Osteocyte (in vitro differentiated cells): ENCODE data around the gene CCDC80. TPM values are rescaled to one million over a fixed set of nuclear protein-coding genes. Genes with fewer than 3 reads are reported as not detected.
"Not testable (repeated sequence)": the region's sequence is repeated elsewhere in the genome, so short reads cannot be mapped to it uniquely, and the experiment has no call there.

Experiments used
- DNase-seq: peaks from one replicate; pipeline ENCODE4 v3.0.0; 2021; ENCODE audit warnings: mixed read lengths; ENCODE audit not compliant: unreplicated experiment; ENCODE audit errors: extremely low spot score
- H3K27ac Mint-ChIP-seq: one replicate; pipeline ENCODE4 v1.8.0; 2021; ENCODE audit warnings: mild to moderate bottlenecking, mixed read lengths; ENCODE audit not compliant: unreplicated experiment
- H3K27me3 Mint-ChIP-seq: one replicate; pipeline ENCODE4 v1.8.0; 2021; ENCODE audit warnings: mixed read lengths; ENCODE audit not compliant: unreplicated experiment
- H3K36me3 Mint-ChIP-seq: one replicate; pipeline ENCODE4 v1.8.0; 2021; ENCODE audit warnings: mixed read lengths; ENCODE audit not compliant: unreplicated experiment
- H3K4me1 Mint-ChIP-seq: one replicate; pipeline ENCODE4 v1.8.0; 2021; ENCODE audit warnings: mixed read lengths; ENCODE audit not compliant: unreplicated experiment
- H3K4me3 Mint-ChIP-seq: one replicate; pipeline ENCODE4 v1.8.0; 2021; ENCODE audit warnings: mild to moderate bottlenecking, moderate library complexity, mixed read lengths; ENCODE audit not compliant: unreplicated experiment
- H3K9me3 Mint-ChIP-seq: one replicate; pipeline ENCODE4 v1.8.0; 2021; ENCODE audit warnings: mixed read lengths; ENCODE audit not compliant: unreplicated experiment
- CTCF ChIP-seq: fragments of 200-600 bp; sonication (generic); IDR thresholded peaks from 2 replicates; pipeline ENCODE4 v1.5.0; 2021; ENCODE audit warnings: antibody characterized with exemption, mild to moderate bottlenecking, moderate library complexity
- total RNA-seq: library from RNA; stranded (reverse); gene quantifications from 2 replicates; pipeline ENCODE4 v1.2.1, GENCODE V29; 2021

The CCDC80 gene
- total RNA-seq, 1 donor from 2014 or later, result 1,760 TPM

- no peaks in the 10 kb centered on the region for H3K36me3 Mint-ChIP-seq
- peak overlapping the region; percentile 97 for H3K27ac Mint-ChIP-seq
- DNase-seq, result no peak
- H3K9me3 Mint-ChIP-seq, result no peaks in the 10 kb centered on the region
- H3K27me3 Mint-ChIP-seq, result no peaks in the 10 kb centered on the region
- no peak overlapping the region for H3K4me3 Mint-ChIP-seq
- no peak for TF ChIP-seq CTCF
- peaks cover 78% of the 10 kb centered on the region for H3K4me1 Mint-ChIP-seq
These were observed 32.0 kb upstream of the CCDC80 start for GRCh38 chr3:112672716-112673541.

- H3K36me3 Mint-ChIP-seq, result no peaks in the 10 kb centered on the region
- H3K9me3 Mint-ChIP-seq, result no peaks in the 10 kb centered on the region
- H3K27ac Mint-ChIP-seq, result peak overlapping the region; percentile 97
- no peak for DNase-seq
- no peaks in the 10 kb centered on the region for H3K27me3 Mint-ChIP-seq
- H3K4me1 Mint-ChIP-seq, result peaks cover 71% of the 10 kb centered on the region
- TF ChIP-seq CTCF, result no peak
- peak overlapping the region; percentile 27 for H3K4me3 Mint-ChIP-seq
These were observed 31.2 kb upstream of the CCDC80 start for GRCh38 chr3:112671930-112672715.

- Mint-ChIP-seq H3K4me3 (no peak overlapping the region), H3K9me3 (no peaks in the 10 kb centered on the region), H3K27ac (peak overlapping the region; percentile 97), H3K4me1 (peaks cover 62% of the 10 kb centered on the region), H3K36me3 (no peaks in the 10 kb centered on the region), H3K27me3 (no peaks in the 10 kb centered on the region)
- TF ChIP-seq CTCF, result no peak
- no peak for DNase-seq
These were observed 29.9 kb upstream of the CCDC80 start for GRCh38 chr3:112670824-112671223.

- H3K4me1 Mint-ChIP-seq, result peaks cover 32% of the 10 kb centered on the region
- no peak for TF ChIP-seq CTCF
- peaks cover 6% of the 10 kb centered on the region for H3K9me3 Mint-ChIP-seq
- H3K4me3 Mint-ChIP-seq, result no peak overlapping the region
- no peak overlapping the region for H3K27ac Mint-ChIP-seq
- H3K27me3 Mint-ChIP-seq, result no peaks in the 10 kb centered on the region
- H3K36me3 Mint-ChIP-seq, result peaks cover 8% of the 10 kb centered on the region
- no peak for DNase-seq
These were observed 26.7 kb upstream of the CCDC80 start for GRCh38 chr3:112667599-112667998.

- H3K9me3 Mint-ChIP-seq, DNase-seq, H3K4me1 Mint-ChIP-seq, H3K27me3 Mint-ChIP-seq, H3K27ac Mint-ChIP-seq, H3K4me3 Mint-ChIP-seq: not testable (repeated sequence)
- peaks cover 11% of the 10 kb centered on the region for H3K36me3 Mint-ChIP-seq
These were observed 24.1 kb upstream of the CCDC80 start for GRCh38 chr3:112665009-112665408.
